Left ventricle myocardium inferior (tissue), 1 donor: ENCODE data around the gene ADCY4. TPM values are rescaled to one million over a fixed set of nuclear protein-coding genes. Genes with fewer than 3 reads are reported as not detected.

Source experiments
- DNase-seq: peaks from one replicate; pipeline ENCODE4 v3.0.0-alpha.2; 2020
- H3K27ac ChIP-seq: fragments of 200-600 bp; replicated peaks from 2 replicates; pipeline ENCODE4 v1.8.0; 2021
- H3K27me3 ChIP-seq: fragments of 200-600 bp; 2 replicates; pipeline ENCODE4 v1.8.0; 2021; ENCODE audit warnings: low read depth
- H3K36me3 ChIP-seq: fragments of 200-600 bp; 2 replicates; pipeline ENCODE4 v1.8.0; 2021
- H3K4me1 ChIP-seq: fragments of 200-600 bp; 2 replicates; pipeline ENCODE4 v1.8.0; 2021
- H3K4me3 ChIP-seq: fragments of 200-600 bp; 2 replicates; pipeline ENCODE4 v1.8.0; 2021; ENCODE audit warnings: mild to moderate bottlenecking, moderate library complexity
- H3K9me3 ChIP-seq: fragments of 200-600 bp; replicated peaks from 2 replicates; pipeline ENCODE4 v1.8.0; 2021
- CTCF ChIP-seq: fragments of 200-600 bp; IDR thresholded peaks from 2 replicates; pipeline ENCODE4 v1.8.0; 2021; ENCODE audit warnings: antibody characterized with exemption, mild to moderate bottlenecking, borderline replicate concordance
- intact Hi-C: fragments of 100-400 bp; cut with micrococcal nuclease; formaldehyde crosslinking; loops from one replicate; pipeline ENCODE4 v1.11.0; 2022
- total RNA-seq: library from RNA; stranded (reverse); fragmentation: NEBNext Ultra II Directional; extraction: Animal tissue kit (Norgen Biotek cat#: 25700); gene quantifications from one replicate; pipeline ENCODE4 v1.2.1, GENCODE V29; 2021
- donor health status: DM: no; HTN: yes; CAD: no; lungs with severe emphysema.

Gene ADCY4
- total RNA-seq, 1 donor from 2014 or later, result 26.6 TPM

- no peak for DNase-seq
- no peak overlapping the region for H3K27ac ChIP-seq
- intact Hi-C loops, result no loop called here
- H3K4me1 ChIP-seq, result peaks cover 33% of the 10 kb centered on the region
- H3K36me3 ChIP-seq, result no peaks in the 10 kb centered on the region
- TF ChIP-seq CTCF, result no peak
- H3K4me3 ChIP-seq, result no peak overlapping the region
- no peaks in the 10 kb centered on the region for H3K9me3 ChIP-seq
- no peaks in the 10 kb centered on the region for H3K27me3 ChIP-seq
These were observed 52.1 kb downstream of the ADCY4 start for GRCh38 chr14:24282736-24283135.

- intact Hi-C loops, result no loop called here
- no peak for TF ChIP-seq CTCF
- Histone ChIP-seq H3K9me3 (no peaks in the 10 kb centered on the region), H3K4me1 (peaks cover 33% of the 10 kb centered on the region), H3K4me3 (no peak overlapping the region), H3K27ac (no peak overlapping the region), H3K27me3 (no peaks in the 10 kb centered on the region), H3K36me3 (no peaks in the 10 kb centered on the region)
- DNase-seq, result no peak
These were observed 53.2 kb downstream of the ADCY4 start for GRCh38 chr14:24281636-24282035.

- no peaks in the 10 kb centered on the region for H3K27me3 ChIP-seq
- no peak overlapping the region for H3K4me3 ChIP-seq
- peaks cover 33% of the 10 kb centered on the region for H3K4me1 ChIP-seq
- peak overlapping the region; percentile 81 for H3K27ac ChIP-seq
- intact Hi-C loops, result no loop called here
- no peak for TF ChIP-seq CTCF
- H3K9me3 ChIP-seq, result no peaks in the 10 kb centered on the region
- no peak for DNase-seq
- no peaks in the 10 kb centered on the region for H3K36me3 ChIP-seq
These were observed 53.9 kb downstream of the ADCY4 start for GRCh38 chr14:24280797-24281460.

GRCh38 chr14:24279301-24280186 is 55.3 kb downstream of the ADCY4 start:
- intact Hi-C loops, result no loop called here
- Histone ChIP-seq H3K27ac (peak overlapping the region; percentile 81), H3K4me3 (no peak overlapping the region), H3K27me3 (no peaks in the 10 kb centered on the region), H3K9me3 (no peaks in the 10 kb centered on the region), H3K4me1 (peaks cover 34% of the 10 kb centered on the region), H3K36me3 (no peaks in the 10 kb centered on the region)
- peak; percentile 62 for TF ChIP-seq CTCF
- peak; percentile 48 for DNase-seq

GRCh38 chr14:24278424-24278823 is 56.4 kb downstream of the ADCY4 start:
- Histone ChIP-seq H3K27me3 (no peaks in the 10 kb centered on the region), H3K36me3 (no peaks in the 10 kb centered on the region), H3K4me1 (peaks cover 44% of the 10 kb centered on the region), H3K4me3 (no peak overlapping the region), H3K9me3 (no peaks in the 10 kb centered on the region), H3K27ac (peak overlapping the region; percentile 81)
- intact Hi-C loops, result no loop called here
- DNase-seq, result no peak
- TF ChIP-seq CTCF, result no peak
